ENCODE data around the gene TBC1D2. TPM values are rescaled to one million over a fixed set of nuclear protein-coding genes. Genes with fewer than 3 reads are reported as not detected.
"Not testable (repeated sequence)": the region's sequence is repeated elsewhere in the genome, so short reads cannot be mapped to it uniquely, and the experiment has no call there.

The TBC1D2 gene
- total RNA-seq, 1 experiment from 2014 or later: 58.4 TPM

GRCh38 chr9:98275159-98275558, 19.7 kb upstream of the TBC1D2 start:
- Mint-ChIP-seq H3K27ac (ENCODE audit: low read depth, unreplicated experiment) (no peak overlapping the region), H3K9me3 (ENCODE audit: unreplicated experiment) (no peaks in the 10 kb centered on the region), H3K27me3 (ENCODE audit: insufficient read depth, unreplicated experiment) (peaks cover 55% of the 10 kb centered on the region), H3K36me3 (ENCODE audit: insufficient read depth, unreplicated experiment) (no peaks in the 10 kb centered on the region), H3K4me1 (ENCODE audit: insufficient read depth, unreplicated experiment) (no peaks in the 10 kb centered on the region), H3K4me3 (ENCODE audit: unreplicated experiment) (no peak overlapping the region)
- ChIA-PET POLR2A (no interaction called here), CTCF (no interaction called here)
- intact Hi-C loops (cut with micrococcal nuclease): no loop called here
- BruUV-seq (replicated peaks): no TSS peak
- TF ChIP-seq, protein P1, sequence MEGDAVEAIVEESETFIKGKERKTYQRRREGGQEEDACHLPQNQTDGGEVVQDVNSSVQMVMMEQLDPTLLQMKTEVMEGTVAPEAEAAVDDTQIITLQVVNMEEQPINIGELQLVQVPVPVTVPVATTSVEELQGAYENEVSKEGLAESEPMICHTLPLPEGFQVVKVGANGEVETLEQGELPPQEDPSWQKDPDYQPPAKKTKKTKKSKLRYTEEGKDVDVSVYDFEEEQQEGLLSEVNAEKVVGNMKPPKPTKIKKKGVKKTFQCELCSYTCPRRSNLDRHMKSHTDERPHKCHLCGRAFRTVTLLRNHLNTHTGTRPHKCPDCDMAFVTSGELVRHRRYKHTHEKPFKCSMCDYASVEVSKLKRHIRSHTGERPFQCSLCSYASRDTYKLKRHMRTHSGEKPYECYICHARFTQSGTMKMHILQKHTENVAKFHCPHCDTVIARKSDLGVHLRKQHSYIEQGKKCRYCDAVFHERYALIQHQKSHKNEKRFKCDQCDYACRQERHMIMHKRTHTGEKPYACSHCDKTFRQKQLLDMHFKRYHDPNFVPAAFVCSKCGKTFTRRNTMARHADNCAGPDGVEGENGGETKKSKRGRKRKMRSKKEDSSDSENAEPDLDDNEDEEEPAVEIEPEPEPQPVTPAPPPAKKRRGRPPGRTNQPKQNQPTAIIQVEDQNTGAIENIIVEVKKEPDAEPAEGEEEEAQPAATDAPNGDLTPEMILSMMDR (IDR thresholded peaks at IDR 0.05; ENCODE audit: unreplicated experiment): no peak
- DNase-seq (ENCODE audit: unreplicated experiment): no peak

DNA sequence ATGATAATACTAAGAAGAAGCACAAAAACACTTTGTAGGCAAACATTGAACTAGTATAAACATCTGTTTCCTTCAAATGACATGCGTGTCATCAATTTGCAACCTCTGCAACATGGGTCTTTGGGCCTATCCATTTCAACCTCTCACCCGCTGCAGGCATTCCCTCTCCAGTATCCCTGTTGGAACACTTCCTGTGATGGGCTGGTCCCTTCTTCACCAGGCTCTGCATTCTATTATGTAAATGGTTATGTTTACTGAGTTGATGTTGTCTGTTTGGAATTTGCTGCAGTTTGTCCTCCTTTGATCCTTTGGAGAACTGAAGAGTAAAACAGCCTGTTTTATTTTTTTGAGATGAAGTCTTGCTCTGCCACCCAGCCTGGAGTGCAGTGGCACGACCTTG, 16.6 kb upstream of the TBC1D2 start:
- no TSS peak for BruUV-seq (replicated peaks)
- no peak overlapping the region for H3K4me3 Mint-ChIP-seq (ENCODE audit: unreplicated experiment)
- no peak overlapping the region for H3K27ac Mint-ChIP-seq (ENCODE audit: low read depth, unreplicated experiment)
- H3K4me1 Mint-ChIP-seq (ENCODE audit: insufficient read depth, unreplicated experiment): peaks cover 12% of the 10 kb centered on the region
- peaks cover 35% of the 10 kb centered on the region for H3K27me3 Mint-ChIP-seq (ENCODE audit: insufficient read depth, unreplicated experiment)
- H3K36me3 Mint-ChIP-seq (ENCODE audit: insufficient read depth, unreplicated experiment): no peaks in the 10 kb centered on the region
- intact Hi-C loops (cut with micrococcal nuclease): no loop called here
- CTCF ChIA-PET: interaction anchor here (1.7 kb wide), 1 partner anchor 9 kb away, joined by 3 read pairs; no protein-coding TSS in a partner anchor
- POLR2A ChIA-PET: interaction anchor here (0.5 to 0.7 kb wide), 4 partner anchors 18 to 475 kb away, joined by 3 read pairs; no protein-coding TSS in a partner anchor
- no peak for DNase-seq (ENCODE audit: unreplicated experiment)
- TF ChIP-seq, protein P1 (IDR thresholded peaks at IDR 0.05; ENCODE audit: unreplicated experiment): no peak
- H3K9me3 Mint-ChIP-seq (ENCODE audit: unreplicated experiment): no peaks in the 10 kb centered on the region

- peaks cover 29% of the 10 kb centered on the region for H3K27me3 Mint-ChIP-seq (ENCODE audit: insufficient read depth, unreplicated experiment)
- no peak overlapping the region for H3K4me3 Mint-ChIP-seq (ENCODE audit: unreplicated experiment)
- BruUV-seq (replicated peaks): no TSS peak
- POLR2A ChIA-PET: interaction anchor here (0.5 to 0.7 kb wide), 4 partner anchors 17 to 476 kb away, joined by 3 read pairs; no protein-coding TSS in a partner anchor
- H3K27ac Mint-ChIP-seq (ENCODE audit: low read depth, unreplicated experiment): no peak overlapping the region
- no peaks in the 10 kb centered on the region for H3K36me3 Mint-ChIP-seq (ENCODE audit: insufficient read depth, unreplicated experiment)
- TF ChIP-seq, protein P1 (IDR thresholded peaks at IDR 0.05; ENCODE audit: unreplicated experiment): no peak
- H3K4me1 Mint-ChIP-seq (ENCODE audit: insufficient read depth, unreplicated experiment): peaks cover 14% of the 10 kb centered on the region
- CTCF ChIA-PET: interaction anchor here (1.7 kb wide), 1 partner anchor 9 kb away, joined by 3 read pairs; no protein-coding TSS in a partner anchor
- intact Hi-C loops (cut with micrococcal nuclease): no loop called here
- H3K9me3 Mint-ChIP-seq (ENCODE audit: unreplicated experiment): no peaks in the 10 kb centered on the region
- DNase-seq (ENCODE audit: unreplicated experiment): no peak
These were observed 16.0 kb upstream of the TBC1D2 start for GRCh38 chr9:98271479-98271878.

DNA sequence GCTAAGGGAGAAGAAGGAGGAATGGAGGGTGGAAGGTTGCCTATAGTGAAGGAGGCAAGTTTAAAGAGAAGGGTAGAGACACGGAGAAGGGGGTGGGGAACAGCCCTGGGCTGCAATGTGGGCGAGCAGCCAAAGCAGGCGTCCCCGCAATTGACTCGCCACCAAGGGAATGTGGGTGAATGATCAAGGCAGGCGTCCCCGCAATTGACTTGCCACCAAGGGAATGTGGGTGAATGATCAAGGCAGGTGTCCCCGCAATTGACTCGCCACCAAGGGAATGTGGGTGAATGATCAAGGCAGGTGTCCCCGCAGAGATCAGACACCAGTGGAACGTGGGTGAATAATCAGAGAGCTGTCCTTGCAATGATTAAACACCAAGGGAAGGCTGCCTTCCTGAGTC, 14.8 kb upstream of the TBC1D2 start:
- BruUV-seq (replicated peaks); H3K9me3 Mint-ChIP-seq (ENCODE audit: unreplicated experiment); intact Hi-C loops (cut with micrococcal nuclease); H3K27ac Mint-ChIP-seq (ENCODE audit: low read depth, unreplicated experiment); H3K4me3 Mint-ChIP-seq (ENCODE audit: unreplicated experiment); H3K36me3 Mint-ChIP-seq (ENCODE audit: insufficient read depth, unreplicated experiment); DNase-seq (ENCODE audit: unreplicated experiment); POLR2A ChIA-PET: not testable (repeated sequence)
- H3K27me3 Mint-ChIP-seq (ENCODE audit: insufficient read depth, unreplicated experiment): peaks cover 22% of the 10 kb centered on the region
- CTCF ChIA-PET: interaction anchor here (0.7 kb wide), 1 partner anchor 46 kb away, joined by 3 read pairs; no protein-coding TSS in a partner anchor
- H3K4me1 Mint-ChIP-seq (ENCODE audit: insufficient read depth, unreplicated experiment): peaks cover 14% of the 10 kb centered on the region

DNA sequence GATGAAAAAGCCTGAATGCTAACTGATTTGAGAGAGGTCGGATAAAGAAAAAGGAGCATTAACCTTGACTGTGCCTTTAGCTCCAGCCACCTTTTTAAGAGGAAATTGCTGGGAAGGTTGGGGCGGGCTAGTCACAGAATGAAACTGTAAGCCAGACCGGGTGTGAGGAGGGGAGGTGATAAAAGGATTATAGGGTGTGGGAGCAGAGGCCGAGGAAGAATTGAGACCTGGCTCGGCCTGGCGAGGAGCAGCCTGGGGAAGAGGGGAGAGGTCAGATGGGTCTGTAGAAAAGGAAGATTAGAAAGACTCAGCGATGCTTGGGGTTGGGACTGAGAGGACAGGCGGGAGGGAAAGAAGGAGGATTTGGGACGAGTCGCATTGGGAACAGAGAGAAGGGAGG, 14.2 kb upstream of the TBC1D2 start:
- CTCF ChIA-PET; H3K27ac Mint-ChIP-seq (ENCODE audit: low read depth, unreplicated experiment); intact Hi-C loops (cut with micrococcal nuclease); POLR2A ChIA-PET; H3K4me3 Mint-ChIP-seq (ENCODE audit: unreplicated experiment); BruUV-seq (replicated peaks); H3K9me3 Mint-ChIP-seq (ENCODE audit: unreplicated experiment); DNase-seq (ENCODE audit: unreplicated experiment); H3K36me3 Mint-ChIP-seq (ENCODE audit: insufficient read depth, unreplicated experiment): not testable (repeated sequence)
- Mint-ChIP-seq H3K27me3 (ENCODE audit: insufficient read depth, unreplicated experiment) (peaks cover 22% of the 10 kb centered on the region), H3K4me1 (ENCODE audit: insufficient read depth, unreplicated experiment) (peaks cover 14% of the 10 kb centered on the region)

GRCh38 chr9:98267556-98267955, 12.1 kb upstream of the TBC1D2 start:
- intact Hi-C loops (cut with micrococcal nuclease); H3K36me3 Mint-ChIP-seq (ENCODE audit: insufficient read depth, unreplicated experiment); BruUV-seq (replicated peaks); DNase-seq (ENCODE audit: unreplicated experiment); H3K4me3 Mint-ChIP-seq (ENCODE audit: unreplicated experiment); CTCF ChIA-PET; H3K27ac Mint-ChIP-seq (ENCODE audit: low read depth, unreplicated experiment); H3K9me3 Mint-ChIP-seq (ENCODE audit: unreplicated experiment): not testable (repeated sequence)
- POLR2A ChIA-PET: interaction anchor here (1.6 kb wide), 1 partner anchor 11 kb away, joined by 4 read pairs; no protein-coding TSS in a partner anchor
- Mint-ChIP-seq H3K27me3 (ENCODE audit: insufficient read depth, unreplicated experiment) (peaks cover 22% of the 10 kb centered on the region), H3K4me1 (ENCODE audit: insufficient read depth, unreplicated experiment) (peaks cover 14% of the 10 kb centered on the region)
